Measurements from ENCODE around the gene IQSEC3.

Gene IQSEC3

GRCh38 chr12:225012-225411 lies 158.4 kb downstream of the IQSEC3 start:
- Histone ChIP-seq H2BK120ac (ENCODE audit: low read depth, low read length) (no peak overlapping the region), H3K14ac (ENCODE audit: low read length in 2 of 2) (no peak overlapping the region), H3K18ac (ENCODE audit: low read depth in 1 of 2, low read length in 2 of 2) (no peak overlapping the region), H3K4me2 (ENCODE audit: low read length, poor library complexity, severe bottlenecking) (no peak overlapping the region), H3K4me1 (ENCODE audit: control insufficient read depth, insufficient read depth, low read depth, low read length) (peaks cover 8% of the 10 kb centered on the region), H3K4me3 (ENCODE audit: insufficient read depth in 1 of 2, low read depth in 1 of 2, low read length in 2 of 2) (no peak overlapping the region), H3K4ac (ENCODE audit: low read depth in 1 of 2, low read length in 2 of 2) (no peak overlapping the region), H4K8ac (ENCODE audit: low read length) (no peak overlapping the region), H2BK5ac (ENCODE audit: low read depth, low read length, poor library complexity, severe bottlenecking) (no peak overlapping the region), H2AK5ac (ENCODE audit: low read length, severe bottlenecking) (no peak overlapping the region), H4K91ac (ENCODE audit: low read length) (no peak overlapping the region), H2BK15ac (ENCODE audit: low read depth, poor library complexity, severe bottlenecking) (no peak overlapping the region), H3K9ac (ENCODE audit: low read length) (no peak overlapping the region), H2AFZ (ENCODE audit: low read depth, low read length) (no peak overlapping the region), H3K27ac (ENCODE audit: low read length, poor library complexity, severe bottlenecking) (no peak overlapping the region), H3K27me3 (ENCODE audit: control insufficient read depth in 1 of 2, insufficient read depth in 1 of 2, low read length in 2 of 2) (peaks cover 75 to 93% of the 10 kb centered on the region in 2 experiments), H3K23ac (ENCODE audit: low read length in 2 of 2) (no peak overlapping the region), H3K36me3 (ENCODE audit: control insufficient read depth in 1 of 2, insufficient read depth in 2 of 2, low read depth in 1 of 2, low read length in 2 of 2) (no peaks in the 10 kb centered on the region), H3K79me1 (replicated peaks; ENCODE audit: low read length, poor library complexity, severe bottlenecking) (no peaks in the 10 kb centered on the region), H2BK12ac (ENCODE audit: low read length in 2 of 2) (no peak overlapping the region), H3K9me3 (ENCODE audit: control insufficient read depth, low read length) (no peaks in the 10 kb centered on the region)
- WGBS = 87% methylated on average over 18 of the region's 18 CpGs
- DNase-seq = no peak

GRCh38 chr12:226401-226800 lies 159.8 kb downstream of the IQSEC3 start:
- Histone ChIP-seq H2BK15ac (ENCODE audit: low read depth, poor library complexity, severe bottlenecking) (no peak overlapping the region), H3K4ac (ENCODE audit: low read depth in 1 of 2, low read length in 2 of 2) (no peak overlapping the region), H4K91ac (ENCODE audit: low read length) (no peak overlapping the region), H3K4me2 (ENCODE audit: low read length, poor library complexity, severe bottlenecking) (no peak overlapping the region), H2AK5ac (ENCODE audit: low read length, severe bottlenecking) (no peak overlapping the region), H2BK12ac (ENCODE audit: low read length in 2 of 2) (no peak overlapping the region), H3K4me3 (ENCODE audit: insufficient read depth in 1 of 2, low read depth in 1 of 2, low read length in 2 of 2) (no peak overlapping the region), H3K36me3 (ENCODE audit: control insufficient read depth in 1 of 2, insufficient read depth in 2 of 2, low read depth in 1 of 2, low read length in 2 of 2) (no peaks in the 10 kb centered on the region), H2AFZ (ENCODE audit: low read depth, low read length) (no peak overlapping the region), H3K4me1 (ENCODE audit: control insufficient read depth, insufficient read depth, low read depth, low read length) (no peaks in the 10 kb centered on the region), H2BK120ac (ENCODE audit: low read depth, low read length) (no peak overlapping the region), H2BK5ac (ENCODE audit: low read depth, low read length, poor library complexity, severe bottlenecking) (no peak overlapping the region), H3K23ac (ENCODE audit: low read length in 2 of 2) (no peak overlapping the region), H3K9ac (ENCODE audit: low read length) (no peak overlapping the region), H3K9me3 (ENCODE audit: control insufficient read depth, low read length) (no peaks in the 10 kb centered on the region), H3K27ac (ENCODE audit: low read length, poor library complexity, severe bottlenecking) (no peak overlapping the region), H3K18ac (ENCODE audit: low read depth in 1 of 2, low read length in 2 of 2) (no peak overlapping the region), H3K14ac (ENCODE audit: low read length in 2 of 2) (no peak overlapping the region), H3K79me1 (replicated peaks; ENCODE audit: low read length, poor library complexity, severe bottlenecking) (no peaks in the 10 kb centered on the region), H4K8ac (ENCODE audit: low read length) (no peak overlapping the region), H3K27me3 (ENCODE audit: control insufficient read depth in 1 of 2, insufficient read depth in 1 of 2, low read length in 2 of 2) (peaks cover 75 to 93% of the 10 kb centered on the region in 2 experiments)
- 86% methylated on average over 14 of the region's 14 CpGs for WGBS
- no peak for DNase-seq

GRCh38 chr12:227286-227915 lies 160.8 kb downstream of the IQSEC3 start:
- H2BK12ac ChIP-seq (ENCODE audit: low read length in 2 of 2) = no peak overlapping the region
- H3K4me1 ChIP-seq (ENCODE audit: control insufficient read depth, insufficient read depth, low read depth, low read length) = no peaks in the 10 kb centered on the region
- H3K14ac ChIP-seq (ENCODE audit: low read length in 2 of 2) = no peak overlapping the region
- H2BK120ac ChIP-seq (ENCODE audit: low read depth, low read length) = no peak overlapping the region
- H2BK5ac ChIP-seq (ENCODE audit: low read depth, low read length, poor library complexity, severe bottlenecking) = no peak overlapping the region
- WGBS = 86% methylated on average over 5 of the region's 7 CpGs
- no peaks in the 10 kb centered on the region for H3K36me3 ChIP-seq (ENCODE audit: control insufficient read depth in 1 of 2, insufficient read depth in 2 of 2, low read depth in 1 of 2, low read length in 2 of 2)
- no peak overlapping the region for H3K27ac ChIP-seq (ENCODE audit: low read length, poor library complexity, severe bottlenecking)
- H3K23ac ChIP-seq (ENCODE audit: low read length in 2 of 2) = no peak overlapping the region
- no peak for DNase-seq
- no peak overlapping the region for H2AFZ ChIP-seq (ENCODE audit: low read depth, low read length)
- no peak overlapping the region for H3K9ac ChIP-seq (ENCODE audit: low read length)
- H3K4me2 ChIP-seq (ENCODE audit: low read length, poor library complexity, severe bottlenecking) = no peak overlapping the region
- H2BK15ac ChIP-seq (ENCODE audit: low read depth, poor library complexity, severe bottlenecking) = no peak overlapping the region
- H3K18ac ChIP-seq (ENCODE audit: low read depth in 1 of 2, low read length in 2 of 2) = no peak overlapping the region
- no peak overlapping the region for H4K8ac ChIP-seq (ENCODE audit: low read length)
- H3K9me3 ChIP-seq (ENCODE audit: control insufficient read depth, low read length) = no peaks in the 10 kb centered on the region
- peaks cover 73 to 93% of the 10 kb centered on the region in 2 experiments for H3K27me3 ChIP-seq (ENCODE audit: control insufficient read depth in 1 of 2, insufficient read depth in 1 of 2, low read length in 2 of 2)
- H2AK5ac ChIP-seq (ENCODE audit: low read length, severe bottlenecking) = no peak overlapping the region
- no peak overlapping the region for H4K91ac ChIP-seq (ENCODE audit: low read length)
- H3K4me3 ChIP-seq (ENCODE audit: insufficient read depth in 1 of 2, low read depth in 1 of 2, low read length in 2 of 2) = no peak overlapping the region
- no peaks in the 10 kb centered on the region for H3K79me1 ChIP-seq (replicated peaks; ENCODE audit: low read length, poor library complexity, severe bottlenecking)
- H3K4ac ChIP-seq (ENCODE audit: low read depth in 1 of 2, low read length in 2 of 2) = no peak overlapping the region
